ENCODE measurements around the gene MRNIP.

GRCh38 chr5:179800071-179800695 is 58.4 kb downstream of the MRNIP start:
- no peak for TF ChIP-seq GATA2 (IDR thresholded peaks at IDR 0.05; ENCODE audit: low read depth, low read length)
- TF ChIP-seq GATA3 (IDR thresholded peaks at IDR 0.05; ENCODE audit: low read depth, low read length) = no peak
